HG02885 (cell line): Measurements from ENCODE around the gene ATP8B4.
A peak's percentile ranks its signal among the peaks of the same experiment; 100 is the strongest.
"Not testable (repeated sequence)": the region's sequence is repeated elsewhere in the genome, so short reads cannot be mapped to it uniquely, and the experiment has no call there.

Experiments used
- ATAC-seq: cut with Tn5 transposase; IDR thresholded peaks from one replicate; pipeline ENCODE4 v1.9.1; 2021; ENCODE audit warnings: mild to moderate bottlenecking; ENCODE audit not compliant: unreplicated experiment, poor library complexity

Gene ATP8B4

DNA sequence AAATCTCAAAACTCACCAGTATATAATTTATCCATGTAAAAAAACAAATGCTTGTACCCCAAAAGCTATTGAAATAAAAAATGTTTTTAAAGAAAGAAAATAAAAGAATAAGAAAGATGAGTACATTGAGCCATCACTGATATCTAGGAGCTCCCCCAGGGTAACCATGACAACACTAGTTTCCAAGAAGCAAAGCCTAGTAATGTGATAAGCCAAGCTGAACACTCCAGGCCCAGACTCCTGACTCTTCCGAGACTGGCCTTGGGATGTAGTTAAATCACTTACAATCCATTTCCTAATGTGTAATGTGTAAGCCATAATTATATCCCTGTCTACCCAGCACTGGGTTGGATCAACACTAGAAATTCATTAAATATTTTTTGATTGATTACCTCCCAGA is 21.1 kb upstream of the ATP8B4 start:
- ATAC-seq: no peak

DNA sequence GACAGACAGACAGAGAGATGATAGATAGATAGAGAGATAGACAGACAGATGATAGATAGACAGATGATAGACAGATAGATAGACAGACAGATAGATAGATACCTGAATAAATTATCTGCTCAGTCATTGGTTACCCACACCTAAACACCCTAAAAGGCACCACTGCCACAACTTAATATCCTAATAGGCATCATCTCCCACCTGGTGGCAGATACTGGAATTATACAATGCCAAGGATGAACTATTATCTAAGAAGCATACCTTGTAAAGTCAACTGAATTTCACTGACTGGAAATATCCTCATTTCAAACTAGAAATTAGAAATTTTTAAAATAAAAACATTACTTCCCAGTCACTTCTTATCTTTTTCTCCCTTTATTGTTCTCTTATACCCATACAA is 19.4 kb upstream of the ATP8B4 start:
- ATAC-seq: no peak

DNA sequence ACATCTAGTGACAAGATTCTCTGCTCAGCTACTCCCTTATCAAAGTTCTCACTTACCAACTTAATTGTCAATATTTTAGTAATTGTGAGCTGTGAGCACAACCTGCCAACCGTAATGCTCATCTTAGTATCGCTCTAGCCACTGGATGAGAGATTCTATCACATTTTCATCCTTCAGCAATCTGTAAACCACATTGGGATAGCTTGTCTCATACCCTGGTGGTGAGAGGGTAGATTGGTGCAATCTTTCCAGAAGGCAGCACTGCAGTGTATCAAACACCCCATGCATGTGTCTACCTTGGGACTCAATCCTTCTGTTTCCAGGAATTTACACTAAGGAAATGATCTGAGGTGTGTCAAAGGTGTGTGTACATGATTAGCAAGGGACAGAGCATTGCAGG is 18.9 kb upstream of the ATP8B4 start:
- no peak for ATAC-seq

DNA sequence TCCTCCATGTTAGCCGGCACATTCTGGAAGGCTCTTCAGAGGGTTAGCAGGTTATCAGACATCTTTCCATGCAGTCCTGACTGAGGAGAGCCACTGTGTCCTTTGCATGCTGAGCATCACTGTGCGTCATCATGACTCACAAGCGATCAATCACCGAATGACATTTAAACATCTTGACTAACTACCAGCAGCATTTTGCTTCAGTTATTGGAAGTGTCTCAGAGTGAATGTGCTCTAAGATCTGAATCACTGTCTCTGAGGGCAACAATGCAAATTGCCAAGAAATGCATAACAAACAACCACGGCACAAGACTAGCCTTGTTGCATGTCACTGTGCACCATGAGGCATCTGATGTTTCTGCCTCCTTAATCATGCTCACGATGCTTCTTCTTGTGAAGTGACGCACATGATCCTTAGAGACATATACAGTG is 18.3 kb upstream of the ATP8B4 start:
- ATAC-seq: no peak

DNA sequence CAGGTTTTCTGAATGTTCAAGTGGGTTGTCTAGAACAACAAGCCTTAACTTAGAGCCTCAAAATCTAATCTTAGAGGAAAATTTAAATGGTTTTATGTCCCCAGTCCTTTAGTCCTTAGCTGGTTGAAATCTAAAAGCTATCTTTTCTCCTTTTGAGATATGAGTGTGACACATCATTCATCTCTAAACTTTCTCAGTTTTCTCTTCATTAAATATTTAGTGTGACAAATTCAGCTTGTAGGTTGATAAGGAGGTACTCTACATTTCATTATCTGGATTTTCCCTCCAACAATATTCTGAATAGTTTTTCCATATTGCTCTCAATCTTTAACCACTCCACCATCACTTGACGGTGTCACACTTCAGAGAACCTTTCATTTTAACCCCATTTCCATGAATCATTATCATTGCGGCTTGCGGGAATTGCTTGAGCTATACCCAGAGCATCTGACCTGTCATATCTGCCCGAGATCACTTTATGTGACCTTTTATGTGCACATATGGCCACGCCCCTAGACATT is 16.1 kb upstream of the ATP8B4 start:
- ATAC-seq: peak; percentile 56

DNA sequence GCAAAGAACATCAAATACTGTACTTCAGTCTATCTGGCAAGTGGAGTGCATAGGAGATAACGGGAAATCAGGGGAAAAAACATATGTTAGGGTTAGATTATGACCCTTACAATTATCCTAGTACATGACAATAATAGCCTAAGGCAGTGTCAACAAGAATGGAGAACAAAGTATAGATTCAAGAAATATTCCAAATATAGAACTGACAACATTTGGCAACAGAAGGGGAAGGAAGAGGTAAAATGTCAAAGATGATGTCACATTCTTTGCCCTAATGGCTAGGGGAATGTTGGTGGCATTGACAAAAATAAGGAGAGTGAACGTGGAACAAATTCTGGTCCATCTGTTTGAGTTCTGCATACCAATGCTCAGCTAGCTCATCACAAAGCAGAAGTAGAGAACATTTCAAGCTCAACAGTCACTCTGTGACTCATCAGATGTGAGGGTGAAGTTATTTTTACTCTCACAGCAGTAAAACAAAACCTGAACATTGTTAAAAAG is 15.5 kb upstream of the ATP8B4 start:
- peak; percentile 94 for ATAC-seq

DNA sequence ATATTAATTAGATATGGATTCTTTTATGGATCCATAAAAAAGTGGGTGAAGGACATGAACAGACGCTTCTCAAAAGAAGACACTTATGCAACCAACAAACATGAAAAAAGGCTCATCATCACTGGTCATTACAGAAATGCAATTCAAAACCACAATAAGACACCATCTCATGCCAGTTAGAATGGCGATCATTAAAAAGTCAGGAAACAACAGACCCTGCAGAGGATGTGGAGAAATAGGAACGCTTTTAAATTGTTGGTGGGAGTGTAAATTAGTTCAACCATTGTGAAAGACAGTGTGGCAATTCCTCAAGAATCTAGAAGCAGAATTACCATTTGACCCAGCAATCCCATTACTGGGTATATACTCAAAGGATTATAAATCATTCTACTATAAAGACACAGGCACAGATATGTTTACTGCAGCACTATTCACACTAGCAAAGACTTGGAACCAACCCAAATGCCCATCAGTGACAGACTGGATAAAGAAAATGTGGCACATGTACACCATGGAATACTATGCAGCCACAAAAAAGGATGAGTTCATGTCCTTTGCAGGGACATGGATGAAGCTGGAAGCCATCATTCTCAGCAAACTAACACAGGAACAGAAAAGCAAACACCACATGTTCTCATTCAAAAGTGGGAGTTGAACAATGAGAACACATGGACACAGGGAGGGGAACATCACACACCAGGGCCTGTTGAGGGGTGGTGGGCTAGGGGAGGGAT is 13.4 kb upstream of the ATP8B4 start:
- ATAC-seq: not testable (repeated sequence)

DNA sequence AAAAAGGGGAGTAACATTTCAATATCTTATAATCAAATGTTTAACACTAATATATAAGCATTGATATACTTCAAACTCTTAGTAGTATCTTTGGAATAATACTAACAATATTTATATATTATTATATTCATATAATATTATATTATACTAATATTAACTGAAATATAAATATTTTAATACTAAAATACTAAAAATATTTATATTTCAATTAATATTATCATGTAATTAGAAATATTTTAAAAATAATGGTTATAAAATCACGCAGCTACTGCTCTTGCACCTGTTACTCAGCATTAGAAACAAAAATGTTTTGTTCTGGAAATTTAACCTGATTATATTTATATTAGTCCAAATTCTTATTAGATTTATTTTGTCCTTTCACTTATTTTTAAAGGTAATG is 12.6 kb upstream of the ATP8B4 start:
- no peak for ATAC-seq

DNA sequence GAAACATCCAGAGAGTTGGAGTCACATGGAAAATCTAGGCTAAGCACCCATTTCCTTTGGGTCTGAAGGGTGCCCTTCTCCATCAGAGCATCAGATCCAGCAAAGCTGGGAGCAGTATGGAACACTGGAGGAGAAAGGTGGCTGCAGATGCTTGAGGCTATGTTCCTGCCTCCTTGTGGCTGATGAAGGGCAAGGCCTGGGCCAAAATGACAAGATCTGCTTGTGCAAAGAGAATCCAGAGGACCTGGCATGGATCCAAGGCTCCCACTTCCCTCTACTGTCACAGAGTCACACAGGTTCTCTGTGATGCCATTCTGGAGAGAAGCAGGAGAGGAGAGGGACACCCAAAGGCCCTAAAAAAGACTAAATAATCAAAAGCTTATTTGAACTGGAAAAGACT is 9.2 kb upstream of the ATP8B4 start:
- ATAC-seq: no peak

DNA sequence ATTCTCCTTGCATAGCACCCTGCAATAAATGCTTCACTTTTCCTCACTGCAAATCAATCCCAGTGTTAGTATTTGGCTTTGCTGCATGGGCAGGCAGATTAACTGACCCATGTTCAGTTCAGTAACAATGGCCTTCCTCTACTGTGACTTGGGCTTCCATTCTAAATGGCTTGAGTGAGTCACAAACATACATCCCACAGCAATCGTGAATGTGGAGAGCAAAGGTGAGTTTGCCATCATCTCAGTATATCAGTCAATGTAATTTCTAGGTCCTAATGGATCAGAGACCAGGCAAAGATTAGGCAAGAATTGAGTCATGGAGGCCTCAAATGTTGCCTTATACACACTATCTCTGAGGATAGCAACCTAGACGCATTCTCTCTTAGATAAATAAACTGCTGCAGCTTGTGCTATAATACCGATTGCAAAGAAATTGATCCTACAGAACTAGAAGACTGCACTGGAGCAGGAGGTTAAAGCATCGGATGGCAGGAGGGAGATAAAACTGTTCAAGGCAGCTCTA is 8.3 kb upstream of the ATP8B4 start:
- no peak for ATAC-seq

DNA sequence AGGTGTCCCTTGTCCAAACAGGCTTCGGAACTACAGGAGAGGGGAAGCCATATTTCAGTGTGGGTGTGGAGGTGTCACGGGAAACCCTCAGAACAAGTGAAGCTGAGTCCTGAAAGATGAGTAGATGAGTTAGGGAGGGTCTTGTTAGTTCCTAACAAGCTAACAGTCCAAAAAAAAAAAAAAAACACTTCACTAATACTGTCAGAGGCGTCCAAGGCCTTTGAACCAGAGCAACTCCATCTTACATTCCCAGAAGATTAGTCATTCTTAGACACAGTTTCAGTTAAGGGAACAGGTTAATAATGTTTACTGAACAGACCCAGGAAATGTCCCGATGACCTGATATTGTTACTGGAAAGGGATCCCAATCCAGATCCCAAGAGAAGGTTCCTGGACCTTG is 7.0 kb upstream of the ATP8B4 start:
- no peak for ATAC-seq

DNA sequence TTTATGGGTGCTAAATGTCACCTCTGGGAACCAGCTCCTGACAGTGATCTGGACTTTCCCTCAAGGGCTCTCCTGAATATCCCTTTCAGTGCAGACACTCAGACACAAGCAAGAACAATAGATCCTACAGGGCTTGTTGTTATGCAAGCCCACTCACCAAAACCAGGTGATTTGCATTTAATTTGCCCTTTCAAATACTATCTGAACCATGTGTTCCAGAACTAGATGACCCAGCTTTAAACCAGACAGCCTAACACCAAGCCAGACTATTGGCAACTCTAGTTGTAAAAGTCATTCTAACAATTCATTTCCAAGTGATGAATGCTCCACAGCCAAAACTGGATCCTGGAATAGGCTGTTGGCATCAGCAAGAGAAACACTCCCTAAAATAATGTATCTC is 5.6 kb upstream of the ATP8B4 start:
- ATAC-seq: no peak

DNA sequence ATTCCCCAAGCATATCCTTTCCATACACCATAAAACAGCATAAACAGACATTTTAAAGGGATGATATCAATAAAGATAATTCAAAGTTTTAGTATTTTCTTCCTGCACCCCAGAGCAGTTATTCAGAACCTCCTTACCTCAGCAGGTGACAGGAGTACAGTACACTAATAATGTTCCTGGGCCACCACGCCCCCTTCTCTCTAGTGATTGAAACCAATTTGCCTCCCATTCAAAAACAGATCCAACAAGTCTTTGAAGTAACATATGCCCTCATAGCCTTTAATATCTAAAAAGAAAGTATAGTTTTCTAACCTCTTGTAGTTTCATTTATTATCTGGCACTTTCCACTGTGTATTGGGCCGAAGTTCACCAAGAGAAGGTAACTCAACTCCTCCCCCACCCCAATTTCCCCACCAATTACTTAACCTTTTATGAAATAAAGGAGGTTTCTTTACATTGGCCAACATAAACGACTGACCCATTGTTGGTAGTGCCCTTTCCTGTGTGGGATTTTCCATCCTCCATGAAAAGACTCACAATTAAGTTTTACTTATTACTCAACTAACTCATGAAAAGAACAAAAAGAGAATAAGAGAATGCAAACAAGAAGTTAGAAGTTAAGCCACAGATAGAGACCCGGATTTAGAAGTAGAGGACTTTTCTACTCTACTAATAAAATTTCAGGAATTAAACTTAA is 5.0 kb upstream of the ATP8B4 start:
- no peak for ATAC-seq

DNA sequence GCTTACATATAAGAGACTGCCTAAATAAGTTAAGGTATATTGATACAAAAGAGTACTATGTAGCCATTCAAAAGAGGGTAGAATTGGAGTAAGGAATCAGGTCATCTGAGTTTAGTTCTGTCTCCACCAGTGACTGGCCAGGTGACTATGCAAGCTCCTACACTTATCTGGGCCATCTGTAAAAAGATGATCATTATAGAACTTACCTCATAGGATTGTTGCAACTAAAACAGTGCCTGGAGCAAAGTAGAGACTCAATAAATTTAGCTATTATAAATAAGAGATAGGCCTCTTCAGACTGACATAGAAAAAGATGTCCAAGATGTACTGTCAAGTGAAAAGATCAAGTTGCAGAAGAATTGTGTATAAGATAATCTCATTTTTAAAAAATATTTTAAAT is 1.7 kb upstream of the ATP8B4 start:
- ATAC-seq: no peak

DNA sequence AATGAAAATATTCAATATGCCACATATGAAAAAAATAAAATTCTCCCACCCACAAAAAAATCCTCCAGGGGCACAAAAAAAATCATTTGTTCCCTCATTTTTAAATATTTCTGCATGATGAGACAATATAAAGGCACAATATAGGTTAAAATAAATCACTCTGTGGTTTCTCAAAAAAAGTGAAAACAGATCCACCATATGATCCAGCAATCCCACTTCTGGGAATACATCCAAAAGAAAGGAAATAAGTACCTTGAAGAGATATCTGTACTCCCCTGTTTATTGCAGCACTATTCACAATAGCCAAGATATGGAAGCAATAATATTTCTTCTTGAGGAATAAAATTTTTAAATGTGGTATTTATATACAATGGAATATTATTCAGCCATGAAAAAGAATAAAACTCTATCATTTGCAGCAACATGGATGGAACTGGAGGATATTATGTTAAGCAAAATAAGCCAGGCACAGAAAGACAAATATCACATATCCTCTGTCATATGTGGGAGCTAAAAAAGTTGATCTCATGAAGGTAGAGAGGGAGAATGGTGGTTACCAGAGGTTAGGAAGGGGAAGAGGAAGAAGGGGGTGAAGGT is 1.5 kb downstream of the ATP8B4 start:
- ATAC-seq: no peak

DNA sequence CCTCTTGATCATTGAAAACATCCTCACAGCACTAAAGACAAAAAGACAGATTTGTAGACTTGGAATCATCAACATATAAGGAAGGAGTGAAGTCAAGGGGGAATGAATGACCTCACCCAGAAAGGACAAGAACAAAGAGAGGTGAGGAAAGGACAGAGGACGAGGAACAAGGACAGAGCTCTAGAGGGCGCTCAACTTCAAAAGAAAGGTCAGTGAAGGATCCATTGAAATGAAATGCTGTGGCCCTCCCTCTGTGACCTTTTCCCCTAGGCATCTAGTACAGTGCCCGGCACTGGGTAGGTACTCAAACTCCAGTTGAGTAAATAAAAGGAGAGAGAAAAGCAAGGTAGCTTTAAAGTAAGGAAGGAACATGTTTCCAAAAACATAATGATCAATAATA is 2.6 kb downstream of the ATP8B4 start:
- ATAC-seq: no peak

DNA sequence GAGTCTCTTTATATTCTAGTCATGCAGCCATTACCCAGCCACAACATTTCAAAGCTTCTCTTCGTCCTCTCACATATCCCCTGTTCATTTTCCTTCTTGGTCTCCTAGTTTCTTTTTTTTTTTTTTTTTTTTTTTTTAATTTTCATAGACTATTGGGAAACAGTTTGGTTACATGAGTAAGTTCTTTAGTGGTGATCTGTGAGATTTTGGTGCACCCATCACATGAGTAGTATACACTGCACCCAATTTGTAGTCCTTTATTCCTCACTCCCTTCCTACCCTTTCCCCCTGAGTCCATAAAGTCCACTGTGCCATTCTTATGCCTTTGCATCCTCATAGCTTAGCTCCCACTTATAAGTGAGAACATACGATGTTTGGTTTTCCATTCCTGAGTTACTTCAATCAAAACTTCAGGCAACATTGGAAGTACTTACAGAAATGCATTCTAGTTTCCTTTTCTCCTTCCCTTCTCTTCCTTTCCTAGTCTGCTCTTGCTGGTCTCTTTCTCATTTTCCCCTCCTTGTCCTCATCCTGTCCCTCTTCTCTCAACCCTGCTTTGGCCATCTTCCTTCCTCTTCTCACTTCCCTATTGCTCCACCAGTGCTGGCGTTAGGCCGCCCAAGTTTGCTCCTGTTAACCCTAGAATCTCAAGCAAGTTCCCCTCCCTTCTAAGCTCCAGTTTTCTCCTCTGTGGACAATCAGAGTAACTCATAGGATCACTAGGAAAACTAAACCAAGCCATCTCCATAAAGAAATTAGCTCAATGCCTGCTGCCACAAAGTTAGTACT is 4.8 kb downstream of the ATP8B4 start:
- ATAC-seq: no peak

DNA sequence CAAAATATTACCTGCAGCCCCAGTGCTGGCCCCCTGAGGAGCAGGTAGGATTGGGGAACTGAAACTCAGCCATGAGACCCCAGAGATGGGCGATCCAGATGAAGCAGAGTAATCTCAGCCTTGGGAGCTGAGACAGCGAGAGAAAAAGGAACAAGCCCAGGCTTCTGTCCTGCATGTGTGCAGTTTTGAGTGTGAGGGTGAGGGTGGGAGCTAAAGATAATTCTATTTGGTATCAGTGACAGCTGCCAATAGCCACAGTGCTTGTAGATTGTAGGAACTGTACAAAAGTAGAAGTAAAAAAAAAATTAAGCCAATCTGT is 5.9 kb downstream of the ATP8B4 start:
- no peak for ATAC-seq

DNA sequence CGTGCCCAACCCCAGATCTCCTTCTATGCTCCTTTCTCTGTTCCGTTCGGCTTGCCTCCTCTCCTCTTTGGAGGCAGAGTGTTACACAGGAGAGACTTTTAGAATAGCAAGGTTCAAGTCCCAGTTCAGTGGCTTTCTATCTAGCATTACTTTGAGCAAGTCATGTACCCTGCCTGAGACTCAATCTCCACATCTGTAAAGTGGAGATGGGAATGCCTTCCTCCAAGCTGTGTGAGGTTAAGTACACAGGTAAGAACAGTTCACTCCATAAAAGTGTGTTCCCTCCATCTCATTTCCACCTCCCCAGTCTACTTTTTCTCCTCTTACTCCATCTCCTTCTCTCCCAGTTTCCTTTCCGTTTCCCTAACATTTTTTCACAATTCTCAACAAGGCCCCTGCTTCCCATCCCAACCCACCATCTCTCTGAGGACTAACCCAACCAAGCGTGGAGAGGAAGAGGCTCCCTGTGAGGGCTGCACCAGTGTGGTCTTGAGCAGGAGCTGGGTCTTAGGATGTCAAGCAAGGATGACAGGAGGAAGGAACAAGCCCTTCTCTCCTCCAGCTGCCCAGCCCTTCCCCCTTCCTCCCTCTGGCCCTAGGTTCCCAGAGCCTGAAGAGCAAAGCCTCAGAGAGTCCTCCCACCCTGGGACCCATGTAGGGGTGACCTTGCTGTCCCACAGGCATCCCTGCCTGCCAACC is 6.4 kb downstream of the ATP8B4 start:
- no peak for ATAC-seq

DNA sequence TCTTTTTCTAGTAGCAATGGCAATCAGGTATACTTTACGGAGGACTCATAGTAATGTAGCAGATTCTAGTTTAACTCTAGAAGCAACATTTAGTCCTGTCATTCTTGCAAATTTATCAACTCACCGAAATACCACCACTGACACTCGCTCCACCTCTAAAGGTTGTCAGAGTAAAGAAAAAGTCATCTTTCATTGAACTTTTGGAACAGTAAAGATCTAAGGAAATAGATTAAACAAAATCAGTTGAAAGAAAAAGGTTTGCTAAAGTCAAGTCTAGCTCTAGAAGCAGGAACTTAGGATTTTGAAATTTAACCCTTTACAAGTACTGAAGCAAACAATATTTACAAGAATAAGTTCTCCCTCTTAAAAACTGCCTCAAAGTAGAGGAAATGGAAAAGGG is 8.7 kb downstream of the ATP8B4 start:
- ATAC-seq: no peak
